ENCODE results near the gene GHRH.

The GHRH gene

GRCh38 chr20:37236462-37236861 is 25.2 kb downstream of the GHRH start:
- no peak for DNase-seq

DNA sequence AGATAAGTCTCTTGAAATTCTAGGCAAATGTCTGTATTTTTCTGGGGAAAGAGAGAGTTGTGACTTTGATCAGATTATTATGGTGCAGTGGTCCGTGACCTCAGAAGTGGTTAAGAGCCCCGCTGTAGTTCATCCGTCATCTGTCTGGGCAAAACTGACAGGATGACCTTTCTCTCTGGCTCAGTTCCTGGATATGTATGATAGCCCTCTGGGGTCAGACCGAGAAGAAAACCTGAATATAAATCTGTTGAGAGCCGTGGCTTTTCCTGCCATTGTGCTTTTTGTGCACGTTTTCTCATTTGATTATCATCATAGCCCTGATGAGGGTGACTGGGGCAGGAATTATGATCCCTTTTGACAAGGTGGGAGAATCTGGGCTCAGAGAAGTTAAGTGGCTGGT is 26.5 kb downstream of the GHRH start:
- no peak for DNase-seq

- no peak for DNase-seq
Observed at GRCh38 chr20:37234254-37234581, 27.4 kb downstream of the GHRH start.

DNA sequence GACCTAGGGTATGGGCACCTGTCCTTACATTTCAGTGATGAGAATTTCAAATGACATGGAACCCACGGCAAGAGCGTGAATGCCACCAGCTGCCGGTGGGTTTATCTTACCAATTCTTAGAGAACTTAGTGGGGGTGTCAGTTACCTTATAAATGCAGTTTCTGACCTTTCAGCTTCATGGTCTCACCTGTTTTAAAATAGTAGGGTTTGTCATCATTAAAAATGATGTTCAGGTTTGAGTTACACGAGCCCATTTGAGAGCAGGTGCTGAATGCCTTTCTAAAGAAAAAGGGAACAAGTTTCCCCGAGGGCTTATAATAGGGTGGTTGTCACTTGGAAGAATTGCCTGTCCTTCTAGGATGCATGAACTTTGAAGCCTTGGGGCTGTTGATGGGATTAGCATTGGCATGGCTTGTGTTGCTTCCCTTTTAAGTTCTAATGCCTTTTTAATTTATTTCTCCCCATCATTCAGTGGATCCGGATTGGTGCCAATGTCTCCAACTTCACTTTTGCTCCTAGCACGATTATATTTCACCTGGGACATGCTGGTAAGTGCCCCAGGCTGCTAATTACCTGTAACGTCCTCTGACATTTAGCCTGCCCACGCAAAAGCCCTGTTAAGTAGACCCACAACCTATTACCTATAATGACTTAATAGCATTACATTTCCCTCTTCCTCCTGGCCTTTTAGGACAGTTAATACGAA is 27.9 kb downstream of the GHRH start:
- no peak for DNase-seq

DNA sequence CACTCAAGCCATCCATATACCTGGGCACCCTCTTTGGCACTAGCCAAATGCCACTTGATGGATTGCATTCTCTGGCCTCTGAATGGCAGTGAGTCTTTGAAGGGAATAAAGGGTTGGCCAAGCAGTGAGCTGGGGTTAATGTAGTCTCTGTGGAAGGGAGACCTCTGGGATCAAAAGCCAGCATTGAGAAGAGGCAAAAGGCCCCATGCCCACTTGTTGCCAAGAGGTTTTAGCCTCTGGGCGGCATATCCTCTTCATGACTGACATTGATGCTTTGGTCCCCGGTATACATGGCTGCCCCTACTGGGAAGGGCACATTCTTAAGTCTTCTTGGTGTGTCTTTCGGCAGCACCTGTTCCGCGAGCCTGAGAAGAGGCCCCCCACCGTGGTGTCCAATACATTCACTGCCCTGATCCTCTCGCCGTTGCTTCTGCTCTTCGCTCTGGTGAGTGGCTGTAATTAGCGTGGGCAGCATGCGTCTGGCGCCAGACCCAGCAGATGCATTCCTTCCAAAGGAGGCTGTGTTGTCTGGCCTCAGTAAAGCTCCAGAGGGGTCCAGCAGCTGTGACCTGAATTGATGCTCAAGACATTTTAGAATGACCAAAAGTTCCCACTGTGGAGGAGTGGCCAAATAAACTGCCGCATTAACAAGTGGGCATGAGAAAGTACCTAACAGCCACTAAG is 29.5 kb downstream of the GHRH start:
- DNase-seq: no peak

- DNase-seq: no peak
Observed at GRCh38 chr20:37230200-37230599, 31.4 kb downstream of the GHRH start.

DNA sequence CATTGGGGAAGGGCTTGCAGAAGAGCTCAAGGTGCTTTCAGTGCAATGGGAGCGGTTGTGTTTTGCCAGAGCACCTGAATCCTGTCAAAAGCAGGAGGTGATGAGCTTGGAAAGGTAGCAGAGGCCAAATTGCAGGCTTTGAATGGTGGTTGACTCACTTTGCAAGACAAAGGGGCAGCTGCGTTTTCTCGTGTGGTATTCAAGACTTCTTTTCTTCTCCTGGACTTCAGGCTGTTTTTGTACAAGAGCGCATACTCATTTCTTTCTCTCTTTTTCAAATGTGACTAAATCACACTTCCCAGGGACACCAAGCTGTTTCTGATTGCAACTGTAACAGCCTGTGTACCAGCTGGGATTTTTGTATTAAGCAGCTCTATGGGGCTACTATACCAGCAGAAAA is 32.3 kb downstream of the GHRH start:
- no peak for DNase-seq

GRCh38 chr20:37228656-37229055 is 33.0 kb downstream of the GHRH start:
- no peak for DNase-seq

- DNase-seq: no peak
Observed at GRCh38 chr20:37228082-37228481, 33.5 kb downstream of the GHRH start.

GRCh38 chr20:37226889-37227288 is 34.7 kb downstream of the GHRH start:
- DNase-seq: no peak

DNA sequence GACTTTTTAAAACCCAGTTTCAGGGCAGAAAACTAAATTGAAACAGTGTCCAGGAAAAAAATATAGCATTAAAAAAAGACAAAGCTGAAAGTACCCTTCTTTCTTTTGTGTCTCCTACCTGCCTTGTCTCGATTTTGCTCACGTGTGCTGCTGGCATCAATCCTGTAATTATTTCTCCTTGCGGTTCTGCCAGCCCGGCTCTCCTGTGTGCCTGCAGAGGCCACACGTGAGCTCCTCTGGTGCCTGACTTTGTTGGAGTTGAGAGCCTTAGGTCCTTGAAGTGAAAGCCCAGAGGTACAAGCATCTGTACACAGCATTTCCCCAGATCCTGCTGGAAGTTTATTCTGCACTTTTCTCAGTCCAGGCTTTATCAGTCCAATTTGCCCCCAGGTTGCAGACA is 36.5 kb downstream of the GHRH start:
- DNase-seq: no peak

DNA sequence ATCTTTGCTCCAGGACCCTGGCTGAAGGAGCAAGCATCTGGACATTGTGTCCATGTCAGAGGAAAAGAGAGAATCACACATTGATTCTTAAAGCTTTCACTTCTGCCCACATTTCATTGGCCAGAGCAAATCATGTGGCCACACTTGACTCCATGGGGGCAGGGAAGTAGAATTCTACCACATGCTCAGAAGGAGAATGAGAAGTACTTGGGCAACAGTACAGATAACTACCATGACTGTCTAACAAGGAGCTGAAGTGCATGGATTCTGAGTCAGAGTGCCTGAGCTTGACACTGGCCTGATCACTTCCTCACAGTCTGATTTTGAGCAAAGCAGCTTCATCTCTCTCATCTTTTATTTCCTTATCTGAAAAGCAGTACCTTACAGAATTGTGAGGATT is 38.6 kb downstream of the GHRH start:
- DNase-seq: peak; percentile 5 to 47

- no peak for DNase-seq
Observed at GRCh38 chr20:37222086-37222485, 39.5 kb downstream of the GHRH start.

DNA sequence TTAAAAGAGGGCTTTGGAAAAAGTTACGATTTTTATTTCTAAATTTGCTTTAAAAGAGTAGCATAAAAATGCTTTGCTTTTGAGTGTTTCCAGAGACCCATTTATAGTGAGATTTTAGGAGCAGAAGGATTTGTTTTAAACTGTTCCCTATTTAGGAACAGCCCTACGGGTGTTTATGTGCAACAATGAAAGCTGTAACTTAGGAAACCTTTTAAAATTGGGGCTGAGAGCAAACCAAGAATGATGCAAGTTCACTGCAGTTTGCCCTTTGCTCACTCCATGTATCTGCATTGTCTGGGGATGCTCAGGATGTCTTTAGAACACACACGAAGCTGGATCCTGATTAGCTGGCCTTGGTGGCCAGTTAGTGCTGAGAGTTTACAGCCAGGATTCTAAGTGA is 40.9 kb downstream of the GHRH start:
- no peak for DNase-seq

DNA sequence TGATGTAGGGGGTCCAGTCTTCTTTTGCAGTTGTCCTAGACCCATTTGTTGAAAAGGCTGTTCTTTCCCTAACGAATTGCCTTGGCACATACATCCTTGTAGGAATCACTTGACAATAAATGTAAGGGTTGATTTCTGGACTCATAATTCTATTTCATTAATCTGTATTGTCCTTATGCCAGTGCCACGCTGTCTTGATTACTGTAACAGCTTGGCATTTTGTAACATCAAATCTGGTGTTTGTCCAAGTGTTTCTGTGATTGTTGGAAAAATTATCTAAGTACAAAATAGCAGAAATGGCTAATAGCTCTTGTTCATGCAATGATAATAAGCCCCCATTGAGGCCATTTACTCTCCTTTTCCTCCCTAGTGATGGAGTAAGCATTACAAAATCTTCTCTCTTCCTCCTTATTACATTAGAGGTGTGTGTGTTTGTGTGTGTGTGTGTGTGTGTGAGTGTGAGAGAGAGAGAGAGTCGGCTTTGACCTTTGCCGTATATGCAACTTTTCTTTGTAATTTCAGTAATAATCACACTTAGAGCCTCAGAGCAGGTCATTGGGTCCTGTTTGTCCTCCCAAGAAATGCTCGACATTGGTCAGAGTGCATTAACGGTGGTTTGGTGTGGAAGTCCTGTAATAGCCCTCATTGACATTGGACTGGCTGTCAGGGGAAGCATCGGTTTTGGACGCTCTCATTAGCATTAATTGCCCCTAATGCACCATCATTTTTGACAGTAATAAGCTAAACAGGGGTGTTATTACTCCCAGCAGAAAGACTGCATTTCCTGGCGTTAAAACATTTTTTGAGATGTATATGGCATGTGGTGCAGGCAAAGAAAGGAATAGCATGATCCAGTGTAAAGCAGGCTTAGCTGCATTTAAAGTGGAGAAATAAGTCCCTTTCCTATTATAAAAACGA is 41.6 kb downstream of the GHRH start:
- DNase-seq: no peak

DNA sequence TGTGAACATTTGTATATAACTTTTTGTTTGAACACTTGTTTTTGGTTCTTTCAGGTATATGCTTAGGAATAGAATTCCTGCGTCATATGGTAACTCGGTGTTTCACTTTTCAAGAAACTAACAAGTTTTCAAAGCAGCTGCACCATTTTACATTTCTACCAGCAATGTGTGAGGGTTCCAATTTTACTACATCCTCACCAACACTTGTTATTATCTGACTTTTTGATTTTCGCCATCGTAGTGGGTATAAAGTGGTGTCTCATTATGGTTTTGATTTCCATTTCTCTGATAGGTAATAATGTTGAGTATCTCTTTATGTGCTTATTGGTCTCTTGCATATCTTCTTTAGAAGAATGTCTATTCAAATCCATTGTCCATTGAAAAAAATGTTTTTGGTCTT is 42.6 kb downstream of the GHRH start:
- DNase-seq: no peak

DNA sequence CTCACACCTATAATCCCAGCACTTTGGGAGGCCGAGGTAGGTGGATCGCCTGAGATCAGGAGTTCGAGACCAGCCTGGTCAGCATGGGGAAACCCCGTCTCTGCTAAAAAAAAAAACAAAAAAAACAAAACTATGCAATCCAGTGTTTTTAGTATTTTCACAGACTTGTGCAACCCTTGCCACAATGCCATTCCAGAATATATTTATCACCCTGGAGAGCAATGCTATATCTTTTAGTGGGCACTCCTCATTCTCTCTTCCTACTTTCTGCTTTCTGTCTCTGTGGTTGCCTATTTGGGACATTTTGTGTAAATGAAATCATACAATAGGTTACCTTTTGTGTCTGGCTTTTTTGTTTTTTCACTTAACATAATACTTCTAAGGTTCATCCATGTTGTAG is 43.2 kb downstream of the GHRH start:
- no peak for DNase-seq

DNA sequence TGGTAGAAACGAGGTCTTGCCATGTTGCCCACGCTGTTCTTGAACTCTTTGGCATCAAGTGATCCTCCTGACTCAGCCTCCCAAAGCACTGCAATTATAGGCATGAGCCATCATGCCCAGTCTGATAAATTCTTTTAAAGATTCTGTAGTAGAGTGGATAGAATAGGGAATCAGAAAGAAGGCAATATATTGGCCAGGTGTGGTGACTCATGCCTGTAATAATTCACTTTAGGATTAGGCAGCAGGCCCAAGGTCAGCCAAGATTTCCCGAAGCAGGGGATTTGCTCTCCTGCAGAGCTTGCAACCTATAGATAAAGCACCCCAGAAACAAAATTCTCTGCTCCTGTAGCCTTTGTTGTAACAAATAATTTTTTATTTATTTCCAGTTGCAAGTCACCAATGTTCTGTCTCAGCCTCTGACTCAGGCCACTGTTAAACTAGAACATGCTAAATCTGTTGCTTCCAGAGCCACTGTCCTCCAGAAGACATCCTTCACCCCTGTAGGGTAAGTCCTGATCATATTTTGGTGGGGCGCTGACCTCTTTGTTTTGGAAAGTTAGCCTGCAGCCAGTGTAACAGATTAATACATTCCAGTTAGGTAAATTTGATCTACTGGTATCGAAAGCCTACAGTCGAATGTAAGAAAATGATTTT is 51.8 kb downstream of the GHRH start:
- no peak for DNase-seq

- DNase-seq: no peak
Observed at GRCh38 chr20:37209193-37209592, 52.4 kb downstream of the GHRH start.

DNA sequence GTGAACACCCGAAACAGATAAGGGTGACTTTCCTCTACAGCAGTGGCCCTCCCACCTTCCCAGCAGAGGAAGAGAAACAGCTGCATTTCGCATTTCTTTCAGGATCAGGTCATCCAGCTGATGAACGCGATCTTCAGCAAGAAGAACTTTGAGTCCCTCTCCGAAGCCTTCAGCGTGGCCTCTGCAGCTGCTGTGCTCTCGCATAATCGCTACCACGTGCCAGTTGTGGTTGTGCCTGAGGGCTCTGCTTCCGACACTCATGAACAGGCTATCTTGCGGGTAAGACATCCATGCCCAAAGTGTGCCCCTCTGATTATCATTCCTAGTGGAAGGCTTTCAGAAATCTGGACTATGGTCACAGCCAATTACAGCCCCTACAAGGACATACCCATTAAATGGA is 54.4 kb downstream of the GHRH start:
- DNase-seq: no peak

DNA sequence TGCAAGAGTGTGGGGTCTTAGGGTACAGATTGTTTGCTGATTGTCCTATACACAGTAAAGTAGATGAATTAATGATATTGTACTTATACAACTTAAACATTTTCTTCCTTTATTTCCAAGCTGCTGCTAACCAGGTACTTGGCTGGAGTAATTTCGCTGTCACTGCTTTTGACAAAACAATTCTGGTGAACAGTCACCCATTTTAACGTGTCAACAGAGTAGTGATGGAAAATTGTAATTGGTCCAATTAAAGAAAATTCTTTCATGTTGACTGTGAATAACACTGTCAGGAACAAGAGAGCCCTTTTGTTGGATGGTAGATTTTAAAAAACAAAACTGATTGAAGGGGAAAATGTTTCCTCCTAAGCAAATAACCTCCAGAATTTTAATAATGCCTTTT is 55.8 kb downstream of the GHRH start:
- DNase-seq: no peak

GRCh38 chr20:37205130-37205529 is 56.5 kb downstream of the GHRH start:
- no peak for DNase-seq

GRCh38 chr20:37204056-37204455 is 57.6 kb downstream of the GHRH start:
- DNase-seq: no peak
